GF-D8 (cell line): ENCODE data around the gene XG.
"Not testable (repeated sequence)": the region's sequence is repeated elsewhere in the genome, so short reads cannot be mapped to it uniquely, and the experiment has no call there.

Experiments used
- DNase-seq: peaks from one replicate; lab custom pipeline; 2025; lab: John Stamatoyannopoulos, UW

Gene XG

DNA sequence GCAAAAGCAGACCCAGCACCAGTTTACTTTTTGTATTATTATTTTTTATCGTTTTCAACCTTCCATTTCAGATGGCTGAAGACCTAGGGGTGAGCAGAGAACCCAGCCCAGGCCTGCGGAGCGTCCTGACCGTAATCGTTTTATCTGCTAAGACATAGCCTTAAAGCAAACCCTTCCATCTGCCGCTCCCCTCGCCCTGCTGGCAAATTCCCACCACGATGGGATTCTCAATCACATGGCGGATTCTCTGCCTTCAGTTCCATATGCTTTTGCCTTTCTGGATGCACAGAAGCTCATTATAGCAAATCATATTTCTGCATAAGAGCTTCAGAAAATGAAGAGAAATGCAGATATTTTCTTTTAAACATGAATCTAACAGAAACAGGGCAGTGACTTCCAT is 18.6 kb upstream of the XG start:
- no peak for DNase-seq

DNA sequence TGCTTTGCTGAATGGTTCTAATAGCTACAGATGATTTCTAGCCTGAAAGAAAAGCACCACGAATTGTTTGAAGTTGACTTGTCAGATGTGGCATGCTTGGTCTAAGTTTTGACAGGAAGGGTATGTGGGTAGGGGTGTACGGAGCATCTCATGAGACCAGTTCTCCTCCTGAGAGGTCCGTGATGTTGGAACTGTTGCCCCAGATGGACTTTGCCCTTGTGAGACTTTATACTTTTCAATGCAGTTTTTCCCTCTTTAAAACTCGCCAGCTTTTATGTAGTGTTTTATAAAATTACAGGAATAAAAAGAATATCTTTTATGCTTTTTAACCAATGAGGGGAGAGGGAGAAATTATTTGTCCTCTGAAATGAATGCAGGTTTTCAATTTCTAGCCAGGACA is 16.6 kb upstream of the XG start:
- no peak for DNase-seq

DNA sequence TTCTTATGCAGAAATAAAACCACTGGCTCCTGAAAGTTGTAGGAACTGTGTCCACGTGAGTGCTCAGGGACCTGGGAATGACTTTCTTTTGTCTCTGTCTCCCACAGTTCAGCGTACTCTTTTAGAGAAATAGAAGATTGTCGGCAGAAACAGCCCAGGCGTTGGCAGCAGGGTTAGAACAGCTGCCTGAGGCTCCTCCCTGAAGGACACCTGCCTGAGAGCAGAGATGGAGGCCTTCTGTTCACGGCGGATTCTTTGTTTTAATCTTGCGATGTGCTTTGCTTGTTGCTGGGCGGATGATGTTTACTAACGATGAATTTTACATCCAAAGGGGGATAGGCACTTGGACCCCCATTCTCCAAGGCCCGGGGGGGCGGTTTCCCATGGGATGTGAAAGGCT is 11.2 kb upstream of the XG start:
- no peak for DNase-seq

DNA sequence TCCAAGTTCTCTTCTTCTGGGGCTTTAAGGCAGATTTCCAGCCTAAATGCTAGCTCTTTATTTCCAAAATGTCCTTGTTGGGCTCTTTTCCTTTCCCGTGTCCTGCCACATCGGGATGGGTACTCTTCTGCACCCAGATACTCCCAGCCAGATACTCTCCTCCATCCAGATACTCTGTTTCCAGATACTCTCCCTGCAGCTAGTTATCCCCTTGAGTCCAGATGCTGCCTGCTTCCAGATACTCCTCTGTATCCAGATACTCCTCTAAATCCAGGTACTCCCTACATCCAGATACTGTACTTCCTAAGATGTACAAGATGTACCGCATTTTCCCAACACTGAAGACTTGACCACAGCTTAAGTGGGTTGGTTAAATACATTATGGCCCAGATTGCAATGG is 10.5 kb upstream of the XG start:
- DNase-seq: no peak

DNA sequence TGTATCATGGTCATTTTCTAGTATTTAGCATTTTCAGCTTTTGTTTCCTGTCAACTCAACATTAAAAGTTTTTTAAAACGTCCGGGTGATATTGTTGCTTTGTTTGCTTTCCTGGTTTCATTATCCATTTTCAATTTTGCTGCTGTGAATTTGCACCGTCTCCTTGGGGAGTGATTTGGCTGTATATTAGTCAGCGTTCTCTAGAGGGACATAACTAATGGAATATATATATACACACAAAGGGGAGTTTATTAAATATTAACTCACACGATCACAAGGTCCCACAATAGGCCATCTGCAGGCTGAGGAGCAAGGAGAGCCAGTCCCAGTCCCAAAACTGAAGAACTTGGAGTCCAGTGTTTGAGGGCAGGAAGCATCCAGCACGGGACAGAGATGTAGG is 5.6 kb upstream of the XG start:
- not testable (repeated sequence) for DNase-seq

DNA sequence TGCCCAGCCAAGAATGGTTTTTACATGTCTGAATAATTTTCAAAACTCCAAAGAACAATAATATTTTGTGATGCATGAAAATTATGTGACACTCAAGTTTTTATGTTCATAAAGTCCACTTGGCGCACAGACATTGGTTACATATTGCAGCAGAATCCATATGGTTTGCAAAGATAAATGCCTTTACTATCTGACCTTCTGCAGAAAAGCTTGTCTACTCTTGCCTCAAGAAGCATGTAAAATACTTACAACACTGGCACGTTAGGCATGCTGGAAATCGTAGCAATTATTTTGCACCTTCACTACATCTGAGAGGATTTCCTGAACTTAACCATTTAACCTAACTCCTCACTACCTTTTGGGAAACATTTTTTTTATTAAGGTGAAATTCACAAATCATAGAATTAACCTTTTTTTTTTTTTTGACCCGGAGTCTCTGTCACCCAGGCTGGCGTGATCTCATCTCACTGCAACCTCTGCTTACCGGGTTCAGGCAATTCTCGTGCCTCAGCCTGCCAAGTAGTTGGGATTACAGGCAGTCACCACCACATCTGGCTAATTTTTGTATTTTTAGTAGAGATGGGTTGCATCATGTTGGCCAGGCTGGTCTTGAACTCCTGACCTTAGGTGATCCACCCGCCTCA is 3.5 kb upstream of the XG start:
- DNase-seq: no peak

DNA sequence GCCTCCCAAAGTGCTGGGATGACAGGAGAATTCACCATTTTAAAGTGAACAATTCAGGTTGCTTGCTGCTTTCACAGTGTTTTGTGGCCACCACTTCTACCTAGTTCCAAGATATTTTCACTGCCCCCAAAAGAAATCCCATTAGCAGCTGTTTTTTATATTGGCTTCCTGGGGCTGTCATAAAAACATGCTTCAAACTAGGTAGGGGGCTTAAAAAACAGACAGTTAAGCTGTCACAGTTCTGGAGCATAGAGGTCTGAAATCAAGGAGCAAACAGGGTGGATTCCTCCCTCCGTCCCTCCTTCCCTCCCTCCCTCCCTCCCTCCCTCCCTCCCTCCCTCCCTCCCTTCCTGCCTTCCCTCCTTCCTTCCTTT is 3.0 kb upstream of the XG start:
- no peak for DNase-seq

DNA sequence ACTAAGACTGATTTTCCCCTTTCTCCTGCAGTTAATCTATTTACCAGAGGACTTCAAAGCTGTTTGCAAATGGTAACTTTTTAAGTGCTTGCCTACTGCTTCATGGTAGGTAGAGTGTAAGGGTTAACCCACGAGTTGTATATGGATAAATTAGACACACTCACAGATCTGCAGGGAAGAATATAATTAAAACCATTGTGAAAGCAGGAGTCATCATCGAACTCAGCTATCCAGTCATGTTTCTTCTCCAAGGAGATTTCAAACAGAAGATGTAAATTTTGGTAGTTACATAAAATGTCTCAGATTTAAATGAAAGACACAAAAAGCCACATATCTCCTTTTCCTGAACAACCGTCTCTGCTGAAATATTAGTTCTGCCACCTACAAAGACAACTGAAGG is 549 bp upstream of the XG start:
- DNase-seq: no peak

DNA sequence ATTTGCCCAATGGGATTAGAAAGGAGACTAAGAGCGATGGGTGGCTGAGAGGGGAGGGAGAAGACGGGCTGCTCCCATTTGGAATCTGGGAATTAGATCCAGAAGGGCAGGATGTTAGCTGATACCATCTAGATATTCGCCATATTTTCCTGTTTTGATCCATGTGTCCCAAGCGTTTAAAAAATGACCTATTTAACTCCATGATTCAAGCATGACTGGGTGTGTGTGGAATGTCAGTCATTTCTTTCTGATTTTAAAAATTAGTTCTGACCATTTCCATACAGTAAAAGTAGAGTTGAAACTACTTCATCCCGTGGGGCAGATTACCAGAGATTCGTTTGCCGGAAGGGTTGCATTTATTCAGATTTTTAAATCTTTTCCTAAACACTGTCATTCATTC is 601 bp downstream of the XG start:
- DNase-seq: not testable (repeated sequence)

DNA sequence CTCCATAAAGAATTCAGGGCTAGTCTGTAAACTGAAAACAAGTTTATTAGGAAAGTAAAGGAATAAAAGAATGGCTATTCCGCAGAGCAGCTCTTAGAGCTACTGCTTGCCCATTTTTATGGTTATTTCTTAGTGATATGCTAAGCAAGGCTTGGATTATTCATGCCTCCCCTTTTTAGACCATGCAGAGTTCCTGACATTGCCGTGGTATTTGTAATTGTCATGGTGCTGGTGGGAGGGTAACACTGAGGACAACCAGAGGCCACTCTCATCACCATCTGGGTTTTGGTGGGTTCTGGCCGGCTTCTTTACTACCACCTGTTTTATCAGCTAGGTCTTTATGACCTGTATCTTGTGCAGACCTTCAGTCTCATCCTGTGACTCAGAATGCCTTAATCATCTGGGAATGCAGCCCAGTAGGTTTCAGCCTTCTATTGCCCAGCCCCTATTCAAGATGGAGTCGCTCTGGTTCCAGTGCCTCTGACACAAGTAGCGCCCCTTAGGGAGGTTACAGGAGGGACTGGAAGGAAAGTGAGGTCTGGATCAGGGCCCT is 3.4 kb downstream of the XG start:
- not testable (repeated sequence) for DNase-seq

DNA sequence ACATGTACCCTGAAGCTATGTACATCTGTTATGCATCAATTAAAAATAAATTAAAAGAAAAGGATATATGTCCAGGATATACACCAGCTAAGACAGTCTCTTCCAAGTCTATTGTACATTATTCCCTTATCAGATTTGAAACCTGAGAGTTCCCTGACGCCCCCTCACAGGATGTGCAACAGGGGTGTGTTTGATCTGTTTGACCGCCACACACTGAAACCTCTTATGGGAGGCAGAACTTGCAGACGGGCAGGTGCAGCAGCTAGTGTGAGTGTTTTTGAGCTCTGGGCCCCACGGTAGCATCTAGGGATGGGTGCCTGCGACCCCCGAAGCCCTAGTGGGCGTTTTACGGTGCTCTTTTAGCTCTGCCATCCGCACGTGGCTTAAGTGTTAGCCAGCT is 4.7 kb downstream of the XG start:
- DNase-seq: no peak

DNA sequence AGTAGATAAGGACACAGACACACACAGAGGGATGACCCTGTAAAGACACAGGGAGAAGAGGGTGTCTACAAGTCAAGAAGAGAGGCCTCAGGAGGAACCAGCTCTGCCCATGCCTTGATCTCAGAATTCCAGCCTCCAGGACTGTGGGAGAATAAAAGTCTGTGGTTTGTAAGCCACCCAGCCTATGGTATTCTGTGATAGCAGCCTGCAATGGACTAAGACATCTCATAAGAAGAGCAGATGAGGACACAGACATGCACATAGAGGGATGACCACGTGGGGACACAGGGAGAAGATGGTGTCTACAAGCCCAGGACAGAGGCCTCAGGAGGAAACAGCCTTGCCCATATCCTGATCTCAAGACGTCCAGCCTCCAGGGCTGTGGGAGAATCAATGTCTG is 9.4 kb downstream of the XG start:
- DNase-seq: no peak

DNA sequence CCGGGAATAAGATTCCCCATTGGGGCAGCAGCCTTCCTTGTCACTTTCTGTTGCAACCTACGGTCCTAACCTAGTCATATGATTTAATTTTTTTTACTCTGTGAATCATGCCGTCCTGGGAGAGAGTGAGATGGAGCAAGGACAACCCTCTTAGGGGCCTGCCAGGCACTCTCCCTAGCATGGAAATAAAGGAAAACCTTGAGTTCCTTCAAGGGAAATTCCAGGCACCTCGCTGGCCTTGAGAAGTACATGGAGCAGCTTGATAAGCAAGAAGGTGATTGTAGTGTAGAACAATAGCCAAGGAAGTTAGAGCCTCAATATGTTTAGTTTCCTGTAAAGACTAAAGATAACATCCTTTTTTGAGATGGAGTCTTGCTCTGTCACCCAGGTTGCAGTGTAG is 10.8 kb downstream of the XG start:
- not testable (repeated sequence) for DNase-seq

DNA sequence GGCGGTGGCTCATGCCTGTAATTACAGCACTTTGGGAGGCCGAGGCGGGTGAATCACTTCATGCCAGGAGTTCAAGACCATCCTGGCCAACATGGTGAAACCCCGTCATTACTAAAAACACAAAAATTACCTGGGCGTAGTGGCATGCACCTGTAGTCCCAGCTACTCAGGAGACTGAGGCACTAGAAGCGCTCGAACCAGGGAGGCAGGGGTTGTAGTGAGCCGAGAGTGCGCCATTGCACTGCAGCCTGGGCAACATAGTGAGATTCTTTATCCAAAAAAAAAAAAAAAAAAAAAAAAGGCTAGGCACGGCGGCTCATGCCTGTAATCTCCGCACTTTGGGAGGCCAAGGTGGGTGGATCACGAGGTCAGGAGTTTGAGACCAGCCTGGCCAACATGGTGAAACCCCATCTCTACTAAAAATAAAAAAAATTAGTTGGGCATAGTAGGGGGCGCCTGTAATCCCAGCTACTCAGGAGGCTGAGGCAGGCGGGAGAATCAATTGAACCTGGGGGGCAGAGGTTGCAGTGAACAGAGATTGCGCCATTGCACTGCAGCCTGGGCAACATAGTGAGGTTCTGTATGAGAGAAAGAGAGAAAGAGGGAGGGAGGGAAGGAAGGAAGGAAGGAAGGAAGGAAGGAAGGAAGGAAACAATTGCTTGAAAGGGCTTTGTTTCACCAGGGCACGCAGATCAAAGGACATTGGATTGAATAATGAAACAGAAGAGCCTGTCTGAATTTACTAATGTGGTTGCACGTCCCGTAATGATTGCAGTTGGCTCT is 13.1 kb downstream of the XG start:
- DNase-seq: not testable (repeated sequence)

DNA sequence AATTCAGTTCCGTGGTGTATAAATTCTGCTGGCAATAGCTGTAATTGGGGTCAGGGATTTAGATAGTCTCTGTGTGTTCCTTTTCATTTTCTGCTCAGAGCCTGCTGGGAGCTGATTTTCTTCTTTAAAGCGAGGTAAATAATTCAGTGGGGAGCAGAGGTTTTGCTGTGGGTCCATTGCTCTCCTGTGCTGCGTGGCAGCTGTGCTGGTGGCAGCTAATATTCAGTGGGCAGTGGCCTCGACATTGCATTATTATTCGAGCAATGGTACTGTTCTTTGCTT is 13.7 kb downstream of the XG start:
- no peak for DNase-seq

DNA sequence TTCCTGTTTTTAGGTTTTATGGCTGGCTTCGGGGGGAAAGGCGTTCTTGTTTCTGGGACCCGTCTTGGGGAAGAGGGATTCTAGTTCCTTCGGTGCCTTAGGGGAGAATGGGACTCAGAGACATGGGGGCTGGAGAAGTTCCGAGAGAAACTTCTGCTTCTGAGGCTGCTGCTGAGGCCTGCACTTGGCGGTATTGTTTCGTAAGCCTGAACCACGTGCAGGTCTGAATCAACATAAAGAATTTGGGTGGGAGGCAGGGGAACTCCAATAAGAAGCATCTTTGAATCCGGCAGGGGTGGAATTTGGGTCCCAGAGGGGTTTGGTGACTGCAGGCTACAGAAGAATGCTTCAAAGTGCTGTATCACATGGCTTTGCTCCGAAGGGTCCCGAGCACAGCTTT is 15.1 kb downstream of the XG start:
- no peak for DNase-seq

DNA sequence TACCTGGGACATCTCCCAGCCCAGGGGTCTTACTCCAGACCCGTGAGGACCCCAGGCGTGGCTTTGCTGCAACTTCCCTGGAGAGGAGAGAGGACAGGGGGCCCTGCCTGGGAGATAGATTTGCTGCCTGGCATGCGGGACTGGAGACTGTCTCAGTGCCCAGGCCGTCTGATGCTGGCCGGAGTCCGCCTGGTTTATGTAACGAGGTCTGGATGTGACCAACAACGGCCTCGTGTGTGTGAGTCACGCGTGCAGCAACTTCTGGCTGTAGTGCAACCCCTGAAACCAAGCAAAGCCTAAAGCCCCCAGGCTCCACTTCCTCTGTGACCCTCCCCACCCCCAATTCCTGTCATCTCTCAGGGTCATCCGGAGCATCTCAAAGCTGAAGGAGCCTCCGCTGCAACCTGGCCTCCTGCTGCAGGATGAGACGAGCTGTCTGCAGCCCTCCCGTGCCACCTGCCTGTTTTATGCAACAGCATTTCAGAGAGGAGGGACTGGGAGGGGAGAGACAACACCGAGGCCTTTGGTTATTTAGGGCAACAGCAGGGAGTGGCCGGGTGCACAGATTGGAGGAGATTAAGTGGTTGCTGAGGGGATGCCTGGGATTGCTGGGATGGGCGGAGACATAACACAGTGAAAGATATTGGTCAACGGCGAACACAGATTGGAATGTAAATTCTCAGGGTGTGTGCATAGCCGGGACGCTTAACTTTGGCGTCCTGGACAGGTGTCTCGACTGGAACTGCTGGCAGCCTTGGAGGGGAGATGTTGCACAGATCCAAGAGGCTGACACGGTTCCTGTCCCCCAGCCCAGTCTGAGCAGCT is 16.0 kb downstream of the XG start:
- DNase-seq: no peak

DNA sequence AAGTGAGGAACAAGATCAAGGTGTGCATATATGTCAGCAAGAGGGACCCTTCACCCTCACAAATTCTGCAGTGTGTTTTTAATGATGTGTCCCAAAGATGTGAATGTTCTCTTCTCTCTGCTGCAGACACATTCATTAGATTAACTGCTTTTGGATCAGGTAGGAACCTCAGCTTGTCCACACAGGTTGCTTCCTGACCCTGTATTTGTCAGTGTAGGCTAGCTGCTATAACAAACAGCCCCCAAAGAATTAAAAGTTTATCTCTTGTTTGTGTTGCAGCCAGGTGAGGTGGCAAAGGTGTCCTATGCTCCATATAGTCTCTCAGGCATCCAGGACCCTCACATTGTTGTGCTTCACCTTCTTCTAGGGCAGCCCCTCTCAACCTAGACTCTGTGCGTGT is 17.8 kb downstream of the XG start:
- DNase-seq: no peak

DNA sequence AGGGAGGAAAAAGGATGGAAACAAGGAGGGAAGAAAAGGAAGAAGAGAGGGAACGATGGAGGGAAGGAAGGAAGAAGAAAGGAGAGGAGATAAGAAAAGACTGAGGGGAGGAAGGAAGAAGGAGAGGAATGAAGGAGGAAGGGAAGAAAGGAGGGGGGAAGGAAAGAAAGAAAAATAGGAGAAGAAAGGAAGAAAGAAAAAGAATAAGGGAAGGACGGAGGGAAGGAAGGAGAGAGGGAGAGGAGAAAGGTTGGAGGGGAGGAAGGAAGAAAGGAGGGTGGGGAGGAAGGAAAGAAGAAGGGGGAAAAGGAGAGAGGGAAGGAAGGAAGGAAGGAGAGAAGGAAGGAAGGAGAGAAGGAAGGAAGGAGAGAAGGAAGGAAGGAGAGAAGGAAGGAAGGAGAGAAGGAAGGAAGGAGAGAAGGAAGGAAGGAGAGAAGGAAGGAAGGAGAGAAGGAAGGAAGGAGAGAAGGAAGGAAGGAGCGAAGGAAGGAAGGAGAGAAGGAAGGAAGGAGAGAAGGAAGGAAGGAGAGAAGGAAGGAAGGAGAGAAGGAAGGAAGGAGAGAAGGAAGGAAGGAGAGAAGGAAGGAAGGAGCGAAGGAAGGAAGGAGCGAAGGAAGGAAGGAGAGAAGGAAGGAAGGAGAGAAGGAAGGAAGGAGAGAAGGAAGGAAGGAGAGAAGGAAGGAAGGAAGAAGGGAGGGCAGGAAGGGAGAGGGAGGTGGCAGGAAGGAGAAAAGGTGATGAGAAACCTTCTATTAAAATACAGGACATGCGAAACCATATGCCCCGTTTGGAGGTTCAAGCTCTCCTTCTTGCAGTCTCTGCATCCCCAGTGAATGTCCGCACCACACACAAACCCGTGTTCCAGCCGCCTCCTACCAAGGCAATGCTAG is 21.6 kb downstream of the XG start:
- not testable (repeated sequence) for DNase-seq

DNA sequence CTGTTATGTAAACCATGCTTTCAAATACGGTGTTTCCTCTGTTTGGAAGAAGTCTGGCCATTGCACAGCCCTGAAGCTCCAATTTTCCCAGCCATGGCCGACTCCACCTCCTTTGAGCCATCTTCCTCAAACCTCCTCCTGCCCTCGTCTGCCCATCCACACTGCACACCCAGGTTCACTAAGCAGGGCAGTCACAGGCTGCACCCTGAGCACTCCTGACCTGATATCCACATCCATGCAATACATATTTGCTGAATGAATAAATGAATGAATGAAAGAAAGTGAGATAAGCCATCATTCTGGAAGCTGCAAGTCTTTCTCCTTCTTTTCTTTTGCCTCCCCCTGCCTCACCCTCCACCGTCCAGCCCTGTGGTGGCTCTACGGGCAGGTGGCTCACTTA is 22.2 kb downstream of the XG start:
- no peak for DNase-seq

DNA sequence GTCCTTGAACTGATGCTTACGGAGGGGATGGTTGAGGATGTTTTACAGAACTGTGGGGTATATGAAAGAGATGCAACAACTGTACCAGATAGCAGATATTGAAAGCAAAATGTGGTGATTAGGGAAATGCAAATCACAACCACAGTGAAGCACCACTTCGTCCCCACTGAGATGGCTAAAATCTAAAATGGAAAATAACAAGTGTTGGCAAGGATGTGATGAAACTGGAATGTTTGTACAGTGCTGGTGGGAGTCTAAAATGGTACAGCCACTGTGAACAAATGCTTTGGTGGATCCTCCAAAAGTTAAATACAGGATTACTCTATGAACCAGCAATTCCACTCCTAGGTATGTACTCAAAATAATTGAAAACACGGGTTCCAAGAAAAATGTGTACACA is 22.9 kb downstream of the XG start:
- no peak for DNase-seq
